RWPE2 (cell line): ENCODE results near the gene MLPH.

Experiments used
- ATAC-seq: fragments of 200-7000 bp; cut with Tn5 transposase; 3 replicates; pipeline ENCODE4 v1.9.1; 2021; ENCODE audit warnings: low read depth
- DNase-seq: peaks from one replicate; pipeline ENCODE4 v3.0.0-alpha.2; 2020; ENCODE audit warnings: low spot score
- H3K27ac ChIP-seq: fragments of 450-650 bp; 2 replicates; pipeline ENCODE4 v1.5.1; 2017; ENCODE audit warnings: mild to moderate bottlenecking; ENCODE audit not compliant: poor library complexity, severe bottlenecking
- H3K27me3 ChIP-seq: fragments of 250-450 bp; sonication (Bioruptor Pico); 2 replicates; pipeline ENCODE4 v1.5.1; 2021; ENCODE audit warnings: mild to moderate bottlenecking, moderate library complexity; ENCODE audit not compliant: insufficient read depth, poor library complexity, severe bottlenecking
- H3K36me3 ChIP-seq: fragments of 250-450 bp; sonication (Bioruptor Pico); 2 replicates; pipeline ENCODE4 v1.5.1; 2020; ENCODE audit warnings: low read depth, mild to moderate bottlenecking, moderate library complexity
- H3K4me1 ChIP-seq: fragments of 250-450 bp; sonication (Bioruptor Pico); 2 replicates; pipeline ENCODE4 v1.5.1; 2021; ENCODE audit warnings: mild to moderate bottlenecking, moderate library complexity; ENCODE audit not compliant: insufficient read depth, poor library complexity, severe bottlenecking
- H3K4me3 ChIP-seq: fragments of 250-450 bp; sonication (Bioruptor Pico); 2 replicates; pipeline ENCODE4 v1.5.1; 2021; ENCODE audit warnings: mild to moderate bottlenecking, moderate library complexity; ENCODE audit not compliant: severe bottlenecking
- H3K9me3 ChIP-seq: fragments of 250-450 bp; sonication (Bioruptor Pico); 2 replicates; pipeline ENCODE4 v1.5.1; 2021; ENCODE audit warnings: mild to moderate bottlenecking, moderate library complexity; ENCODE audit not compliant: severe bottlenecking
- CTCF ChIP-seq: fragments of 450-650 bp; IDR thresholded peaks from one replicate; pipeline ENCODE4 v1.5.1; 2017; ENCODE audit warnings: mild to moderate bottlenecking, moderate library complexity; ENCODE audit not compliant: poor library complexity, severe bottlenecking

Gene MLPH

GRCh38 chr2:237486819-237487448 is at the start of gene MLPH:
MLPH (plus strand) TSS chr2:237487251; CDS start chr2:237493427, 6,176 bp downstream.
- no peak for TF ChIP-seq CTCF
- Histone ChIP-seq H3K36me3 (peaks cover 8% of the 10 kb centered on the region), H3K4me1 (peaks cover 31% of the 10 kb centered on the region), H3K27ac (peak within 1 kb of the TSS; percentile 22), H3K27me3 (no peaks in the 10 kb centered on the region), H3K9me3 (peaks cover 9% of the 10 kb centered on the region), H3K4me3 (peak within 1 kb of the TSS; percentile 41)
- ATAC-seq (peak; percentile 82), DNase-seq (no peak)

GRCh38 chr2:237437566-237437965 is 49.5 kb upstream of the MLPH start:
- Histone ChIP-seq H3K9me3 (no peaks in the 10 kb centered on the region), H3K4me1 (peaks cover 16% of the 10 kb centered on the region), H3K36me3 (no peaks in the 10 kb centered on the region), H3K27me3 (no peaks in the 10 kb centered on the region), H3K4me3 (no peak overlapping the region), H3K27ac (no peak overlapping the region)
- ATAC-seq (no peak), DNase-seq (no peak)
- TF ChIP-seq CTCF: no peak

- no peak for ATAC-seq
- TF ChIP-seq CTCF: no peak
- no peaks in the 10 kb centered on the region for H3K9me3 ChIP-seq
- H3K4me1 ChIP-seq: peaks cover 8% of the 10 kb centered on the region
- no peaks in the 10 kb centered on the region for H3K27me3 ChIP-seq
- H3K4me3 ChIP-seq: no peak overlapping the region
- H3K36me3 ChIP-seq: no peaks in the 10 kb centered on the region
- no peak overlapping the region for H3K27ac ChIP-seq
- no peak for DNase-seq
Observed at GRCh38 chr2:237438080-237438940, 48.7 kb upstream of the MLPH start.

- Histone ChIP-seq H3K36me3 (no peaks in the 10 kb centered on the region), H3K4me3 (no peak overlapping the region), H3K27ac (no peak overlapping the region), H3K4me1 (no peaks in the 10 kb centered on the region), H3K27me3 (no peaks in the 10 kb centered on the region), H3K9me3 (no peaks in the 10 kb centered on the region)
- TF ChIP-seq CTCF: no peak
- DNase-seq: no peak
- ATAC-seq: no peak
Observed at GRCh38 chr2:237440819-237441281, 46.2 kb upstream of the MLPH start.
